HG02970 (cell line): ENCODE data around the gene TNFRSF12A.

Experiments
- ATAC-seq: cut with Tn5 transposase; IDR thresholded peaks from one replicate; pipeline ENCODE4 v1.9.1; 2021; ENCODE audit warnings: mild to moderate bottlenecking, moderate library complexity, moderate number of reproducible peaks; ENCODE audit not compliant: unreplicated experiment, low FRiP score

Gene TNFRSF12A, protein sequence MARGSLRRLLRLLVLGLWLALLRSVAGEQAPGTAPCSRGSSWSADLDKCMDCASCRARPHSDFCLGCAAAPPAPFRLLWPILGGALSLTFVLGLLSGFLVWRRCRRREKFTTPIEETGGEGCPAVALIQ

GRCh38 chr16:3020247-3020603 lies at the start of gene TNFRSF12A:
TNFRSF12A (plus strand) TSS chr16:3020368; CDS start chr16:3020398, 30 bp downstream.
- no peak for ATAC-seq

DNA sequence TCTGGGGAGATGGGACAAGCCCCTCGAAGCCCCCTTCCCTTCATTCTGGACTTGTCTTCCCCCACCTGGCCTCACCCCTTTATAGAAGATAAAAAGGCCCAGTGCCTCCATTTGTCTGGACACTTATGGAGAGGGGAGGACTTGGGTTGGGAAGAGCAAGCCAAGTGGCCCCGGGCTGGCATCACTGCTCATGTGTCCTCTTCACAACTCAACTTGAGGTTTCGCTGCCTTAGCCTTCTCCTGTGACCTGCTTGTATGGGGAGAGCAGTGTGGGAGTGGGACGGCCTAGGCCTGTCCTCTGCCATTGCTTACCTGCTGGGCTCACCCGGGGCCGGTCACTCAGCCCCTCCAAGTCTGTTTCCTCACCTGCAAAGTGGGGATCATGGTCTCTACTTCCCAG lies 49.6 kb upstream of the TNFRSF12A start:
- no peak for ATAC-seq

- no peak for ATAC-seq
Measured at GRCh38 chr16:2971134-2971984, 48.8 kb upstream of the TNFRSF12A start.

DNA sequence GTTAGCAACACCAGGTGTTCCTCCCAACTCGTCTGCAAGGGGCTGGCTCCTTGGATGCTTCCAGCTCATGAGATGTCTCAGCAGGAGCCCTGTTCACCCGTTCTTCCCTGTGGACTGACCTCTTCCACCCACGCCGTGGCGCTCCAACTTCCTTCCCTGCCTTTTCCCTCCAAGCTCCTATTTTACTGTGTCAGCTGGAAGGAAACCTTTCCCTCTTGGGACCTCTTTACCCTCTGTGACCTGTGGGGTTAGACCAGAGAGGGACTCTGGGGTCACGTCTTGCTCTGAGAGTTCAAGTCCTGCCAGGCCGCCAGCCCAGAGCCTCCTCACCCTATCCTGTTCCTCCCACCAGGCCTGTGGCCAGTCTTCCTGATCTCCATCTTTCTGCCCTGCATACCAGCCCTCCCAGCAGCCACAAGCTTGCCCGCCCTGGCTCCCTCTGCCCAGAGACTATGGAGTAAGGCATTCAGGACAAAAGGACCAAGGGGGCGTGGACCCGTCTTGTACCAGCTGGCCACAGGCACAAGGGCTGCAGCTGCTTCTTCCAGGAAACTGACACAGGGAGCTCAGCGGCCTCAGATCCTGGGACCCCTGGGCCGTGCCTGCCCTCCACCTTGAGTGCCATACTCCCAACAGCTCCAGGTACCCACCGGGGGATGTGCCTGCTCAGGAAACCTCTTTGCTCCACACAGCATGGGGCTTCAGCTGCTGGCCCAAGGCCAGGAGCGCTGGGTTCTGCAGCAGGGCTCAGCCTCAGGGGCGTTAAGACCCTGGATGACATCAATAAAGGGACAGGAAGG lies 48.0 kb upstream of the TNFRSF12A start:
- no peak for ATAC-seq

DNA sequence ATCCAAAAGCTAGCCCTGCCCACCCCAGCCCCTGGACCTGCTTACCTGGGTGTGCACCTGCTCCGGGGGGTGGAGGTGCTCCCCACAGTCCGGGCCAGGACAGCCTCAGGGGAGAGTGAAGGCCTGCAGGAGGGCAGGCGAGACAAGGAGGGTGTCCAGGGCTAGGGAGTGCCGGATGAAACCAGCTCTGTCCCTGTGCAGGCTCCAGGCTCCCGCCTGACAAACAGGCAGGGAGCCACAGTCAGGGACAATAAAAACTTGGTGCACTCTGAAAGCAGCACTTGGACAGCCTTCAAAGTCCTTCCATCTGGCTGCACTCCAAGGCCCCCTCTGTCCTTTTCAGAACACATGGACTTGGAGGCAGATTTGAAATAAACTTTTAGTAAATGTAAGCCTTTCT lies 47.1 kb upstream of the TNFRSF12A start:
- no peak for ATAC-seq

- no peak for ATAC-seq
Measured at GRCh38 chr16:2973605-2974318, 46.4 kb upstream of the TNFRSF12A start.

- ATAC-seq = no peak
Measured at GRCh38 chr16:2974319-2975056, 45.7 kb upstream of the TNFRSF12A start.

GRCh38 chr16:2975161-2975795 lies 44.9 kb upstream of the TNFRSF12A start:
- ATAC-seq = no peak

GRCh38 chr16:2976201-2976600 lies 44.0 kb upstream of the TNFRSF12A start:
- ATAC-seq = no peak

GRCh38 chr16:2976673-2977072 lies 43.5 kb upstream of the TNFRSF12A start:
- ATAC-seq = no peak

- no peak for ATAC-seq
Measured at GRCh38 chr16:2977440-2977839, 42.7 kb upstream of the TNFRSF12A start.

GRCh38 chr16:2979669-2980226 lies 40.4 kb upstream of the TNFRSF12A start:
- ATAC-seq = no peak

GRCh38 chr16:2980227-2981176 lies 39.7 kb upstream of the TNFRSF12A start, which contains the start of gene PKMYT1:
PKMYT1 (minus strand) TSS chr16:2980446; CDS start chr16:2979657, 789 bp downstream.
- ATAC-seq = peak; percentile 82

GRCh38 chr16:2981177-2981898 lies 38.8 kb upstream of the TNFRSF12A start:
- ATAC-seq = no peak

GRCh38 chr16:2981899-2982250 lies 38.3 kb upstream of the TNFRSF12A start:
- no peak for ATAC-seq

DNA sequence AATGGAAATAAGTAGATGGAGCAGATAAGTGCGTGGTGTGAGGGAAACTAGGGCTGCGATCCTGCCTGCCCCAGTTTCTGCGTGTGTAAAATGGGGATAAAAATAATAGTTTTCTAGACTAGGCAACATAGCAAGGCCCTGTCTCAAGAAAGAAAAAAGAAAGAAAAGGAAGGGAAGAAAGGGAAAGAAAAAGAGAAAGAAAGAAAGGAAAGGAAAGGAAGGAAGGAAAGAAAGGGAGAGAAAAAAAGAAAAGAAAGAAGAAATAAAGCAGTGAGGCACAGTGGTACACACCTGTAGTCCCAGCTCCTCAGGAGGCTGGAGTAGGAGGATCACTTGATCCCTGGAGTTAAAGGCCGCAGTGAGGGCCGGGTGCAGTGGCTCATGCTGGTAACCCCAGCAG lies 37.8 kb upstream of the TNFRSF12A start:
- no peak for ATAC-seq

- peak; percentile 41 for ATAC-seq
Measured at GRCh38 chr16:2983706-2984136, 36.4 kb upstream of the TNFRSF12A start.
